Astrocyte of the spinal cord (primary cell): Measurements from ENCODE around the gene ARHGEF10L.

Experiments
- DNase-seq: peaks from one replicate; pipeline ENCODE4 v3.0.0; 2011; ENCODE audit warnings: low read depth, low spot score
- H3K4me3 ChIP-seq: 2 replicates; pipeline ENCODE4 v1.5.1; 2011; ENCODE audit warnings: low read depth, mild to moderate bottlenecking, low read length, moderate library complexity
- CTCF ChIP-seq: IDR thresholded peaks from 2 replicates; pipeline ENCODE4 v1.5.1; 2012; ENCODE audit warnings: low read depth, mild to moderate bottlenecking, low read length, inconsistent platforms
- in situ Hi-C: cut with HindIII; loops from 2 replicates; pipeline ENCODE4 v1.10.0; 2017; ENCODE audit warnings: low sequenced_read_pairs

ARHGEF10L gene

GRCh38 chr1:17605582-17606344, 66.3 kb downstream of the ARHGEF10L start:
- H3K4me3 ChIP-seq = no peak overlapping the region
- DNase-seq = no peak
- in situ Hi-C loops = no loop called here
- TF ChIP-seq CTCF = no peak

GRCh38 chr1:17606826-17607440, 67.4 kb downstream of the ARHGEF10L start:
- H3K4me3 ChIP-seq = no peak overlapping the region
- peak; percentile 63 for DNase-seq
- peak; percentile 96 for TF ChIP-seq CTCF
- in situ Hi-C loops = no loop called here

GRCh38 chr1:17607644-17608581, 68.4 kb downstream of the ARHGEF10L start:
- in situ Hi-C loops = no loop called here
- no peak for TF ChIP-seq CTCF

GRCh38 chr1:17609529-17609928, 70.0 kb downstream of the ARHGEF10L start:
- in situ Hi-C loops = no loop called here
- no peak overlapping the region for H3K4me3 ChIP-seq
- no peak for TF ChIP-seq CTCF
- no peak for DNase-seq

More at GRCh38 chr1:17607644-17608581, 68.4 kb downstream of the ARHGEF10L start:
- no peak overlapping the region for H3K4me3 ChIP-seq
- no peak for DNase-seq

- no peak for DNase-seq
- H3K4me3 ChIP-seq = no peak overlapping the region
- in situ Hi-C loops = no loop called here
- no peak for TF ChIP-seq CTCF
Measured at GRCh38 chr1:17610085-17610484, 70.6 kb downstream of the ARHGEF10L start.

- in situ Hi-C loops = no loop called here
- no peak for DNase-seq
- H3K4me3 ChIP-seq = no peak overlapping the region
- TF ChIP-seq CTCF = no peak
Measured at GRCh38 chr1:17610713-17611112, 71.2 kb downstream of the ARHGEF10L start.
